DOHH2 (cell line): ENCODE results near the gene ZFP1.

Experiments
- EZH2phosphoT487 ChIP-seq: fragments of 200-600 bp; sonication (generic); IDR thresholded peaks from 2 replicates; pipeline ENCODE4 v1.6.1; 2017; ENCODE audit warnings: borderline replicate concordance, mild to moderate bottlenecking, antibody characterized with exemption, low read length, moderate library complexity, mixed read lengths
- TF ChIP-seq, protein P1 (sequence below): fragments of 200-600 bp; sonication (generic); IDR thresholded peaks from one replicate; pipeline ENCODE4 v1.5.1; 2014; ENCODE audit warnings: antibody characterized with exemption, mild to moderate bottlenecking, low read depth, low read length; ENCODE audit not compliant: poor library complexity, severe bottlenecking

DNA sequence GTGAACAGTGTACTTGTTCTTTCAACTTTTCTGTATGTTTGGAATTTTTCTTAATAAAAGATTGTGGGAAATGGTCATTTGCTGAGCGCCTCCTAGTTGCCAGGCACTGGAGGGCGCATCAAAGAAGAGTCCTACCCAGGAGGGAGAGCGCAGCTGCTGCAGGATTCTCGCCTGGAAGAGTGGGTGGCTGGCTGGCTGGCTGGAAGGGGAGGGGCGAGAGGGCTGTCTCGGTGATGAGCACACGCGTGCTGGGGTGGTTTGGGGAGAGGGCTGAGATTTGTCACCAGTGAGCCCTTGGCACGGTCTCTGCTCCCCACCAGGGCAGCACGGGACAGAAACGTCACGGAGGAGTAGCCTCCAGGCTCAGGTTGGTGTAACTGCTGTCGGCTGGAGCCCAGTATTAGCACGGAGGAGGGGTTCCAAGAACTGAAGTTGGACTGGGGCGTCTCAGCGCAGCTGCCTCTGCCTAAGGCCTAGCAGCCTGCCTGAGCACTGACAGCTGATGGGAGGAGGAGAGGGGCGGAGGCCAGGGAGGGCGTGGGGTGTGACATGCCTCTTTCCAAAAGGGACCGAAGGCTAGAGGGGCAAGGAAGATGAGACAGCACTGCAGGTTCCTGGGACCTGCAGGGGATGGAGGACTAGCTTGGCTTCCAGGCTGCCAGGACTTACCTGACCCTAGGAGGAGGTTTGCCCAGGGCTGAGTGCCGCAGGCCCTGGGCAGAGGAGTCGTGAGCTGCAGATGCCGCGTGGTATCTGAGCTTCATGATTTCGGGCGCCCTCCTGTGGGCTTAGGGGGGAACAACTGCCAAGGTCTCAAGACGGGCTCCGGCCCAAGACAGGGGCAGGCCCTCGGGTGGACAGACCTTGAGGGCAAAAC lies 37.4 kb upstream of the ZFP1 start:
- TF ChIP-seq, protein P1, sequence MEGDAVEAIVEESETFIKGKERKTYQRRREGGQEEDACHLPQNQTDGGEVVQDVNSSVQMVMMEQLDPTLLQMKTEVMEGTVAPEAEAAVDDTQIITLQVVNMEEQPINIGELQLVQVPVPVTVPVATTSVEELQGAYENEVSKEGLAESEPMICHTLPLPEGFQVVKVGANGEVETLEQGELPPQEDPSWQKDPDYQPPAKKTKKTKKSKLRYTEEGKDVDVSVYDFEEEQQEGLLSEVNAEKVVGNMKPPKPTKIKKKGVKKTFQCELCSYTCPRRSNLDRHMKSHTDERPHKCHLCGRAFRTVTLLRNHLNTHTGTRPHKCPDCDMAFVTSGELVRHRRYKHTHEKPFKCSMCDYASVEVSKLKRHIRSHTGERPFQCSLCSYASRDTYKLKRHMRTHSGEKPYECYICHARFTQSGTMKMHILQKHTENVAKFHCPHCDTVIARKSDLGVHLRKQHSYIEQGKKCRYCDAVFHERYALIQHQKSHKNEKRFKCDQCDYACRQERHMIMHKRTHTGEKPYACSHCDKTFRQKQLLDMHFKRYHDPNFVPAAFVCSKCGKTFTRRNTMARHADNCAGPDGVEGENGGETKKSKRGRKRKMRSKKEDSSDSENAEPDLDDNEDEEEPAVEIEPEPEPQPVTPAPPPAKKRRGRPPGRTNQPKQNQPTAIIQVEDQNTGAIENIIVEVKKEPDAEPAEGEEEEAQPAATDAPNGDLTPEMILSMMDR = peak; percentile 92
- no peak for TF ChIP-seq EZH2phosphoT487
